GM23338 (cell line): Measurements from ENCODE around the gene CDK14.

Source experiments
- CREB1 ChIP-seq: fragments of 250-450 bp; sonication (Bioruptor Pico); IDR thresholded peaks from 2 replicates; pipeline ENCODE4 v1.5.0; 2020; ENCODE audit warnings: low read depth, mild to moderate bottlenecking, moderate library complexity
- CTCF ChIP-seq, 2 experiments: fragments of 200-600 bp in 1 of 2; sonication (generic) in 1 of 2; conservative IDR thresholded peaks; 2 replicates each; pipeline versions ENCODE4 v1.5.1 to v1.6.1; 2016 to 2017; ENCODE audit warnings: antibody characterized with exemption in 2 of 2, low read depth in 2 of 2, mild to moderate bottlenecking in 2 of 2, moderate library complexity in 1 of 2
- EZH2 ChIP-seq: fragments of 200-600 bp; sonication (generic); IDR thresholded peaks from one replicate; pipeline ENCODE4 v1.8.0; 2017; ENCODE audit warnings: antibody characterized with exemption, mild to moderate bottlenecking, low read depth; ENCODE audit not compliant: unreplicated experiment
- EZH2phosphoT487 ChIP-seq: fragments of 200-600 bp; sonication (generic); IDR thresholded peaks from one replicate; pipeline ENCODE4 v1.8.1; 2018; ENCODE audit warnings: antibody characterized with exemption; ENCODE audit not compliant: unreplicated experiment
- JUNB ChIP-seq: IDR thresholded peaks from one replicate; pipeline ENCODE4 v1.6.1; 2016; ENCODE audit warnings: antibody characterized with exemption; ENCODE audit not compliant: unreplicated experiment
- POLR2AphosphoS5 ChIP-seq: IDR thresholded peaks from 2 replicates; pipeline ENCODE4 v1.6.1; 2016; ENCODE audit warnings: antibody characterized with exemption, low read depth
- REST ChIP-seq: IDR thresholded peaks from one replicate; pipeline ENCODE4 v1.6.1; 2018; ENCODE audit warnings: antibody characterized with exemption; ENCODE audit not compliant: unreplicated experiment
- STAT1 ChIP-seq: IDR thresholded peaks from one replicate; pipeline ENCODE4 v1.6.1; 2016; ENCODE audit warnings: antibody characterized with exemption; ENCODE audit not compliant: unreplicated experiment
- ZNF331 ChIP-seq: fragments of 250-450 bp; sonication (Bioruptor Pico); IDR thresholded peaks from 2 replicates; pipeline ENCODE4 v1.5.0; 2020; ENCODE audit warnings: low read depth, mild to moderate bottlenecking, moderate library complexity
- ZNF462 ChIP-seq: fragments of 250-450 bp; sonication (Bioruptor Pico); IDR thresholded peaks from 2 replicates; pipeline ENCODE4 v1.5.0; 2020; ENCODE audit warnings: mild to moderate bottlenecking, moderate library complexity

- no peak for TF ChIP-seq CTCF (conservative IDR thresholded peaks at IDR 0.05; ENCODE audit: low read depth in 2 of 2)
- no peak for TF ChIP-seq EZH2
- TF ChIP-seq EZH2phosphoT487: no peak
- TF ChIP-seq POLR2AphosphoS5: no peak
- no peak for TF ChIP-seq REST
- TF ChIP-seq CREB1 (CRISPR knock-in tag): no peak
- TF ChIP-seq ZNF331: no peak
- no peak for TF ChIP-seq STAT1
- TF ChIP-seq JUNB: no peak
- no peak for TF ChIP-seq ZNF462 (CRISPR knock-in tag)
Measured at GRCh38 chr7:90648107-90648506, 52.0 kb downstream of the CDK14 start.
